Posterior vena cava (tissue), 2 donors: ENCODE results near the gene WWOX. TPM values are rescaled to one million over a fixed set of nuclear protein-coding genes. Genes with fewer than 3 reads are reported as not detected.

Source experiments
- DNase-seq: peaks from one replicate; pipeline ENCODE4 v3.0.0-alpha.2; 2020; ENCODE audit warnings: low spot score
- intact Hi-C, 2 donors: fragments of 100-400 bp; cut with DNase I; formaldehyde crosslinking; loops; one replicate each; pipeline versions ENCODE4 v1.14.1 to v1.14.2; 2022 to 2023
- total RNA-seq, 2 donors: library from RNA; stranded (reverse); fragmentation: NEBNext Ultra II Directional; extraction: Animal tissue kit (Norgen Biotek cat#: 25700); gene quantifications; one replicate each; pipeline ENCODE4 v1.2.1, GENCODE V29; 2021
- donor health status: DM: yes; HTN: yes; CAD: no.
- donor health status: DM: yes; HTN: yes; CAD: no.

Gene WWOX
- total RNA-seq, 2 donors from 2014 or later, result 12.5 to 16.9 TPM

GRCh38 chr16:79092846-79093245, 993.4 kb downstream of the WWOX start:
- intact Hi-C loops, result no loop called here
- DNase-seq, result no peak

GRCh38 chr16:79093554-79093967, 994.1 kb downstream of the WWOX start:
- no peak for DNase-seq
- intact Hi-C loops, result no loop called here

- DNase-seq, result no peak
- intact Hi-C loops, result no loop called here
Observed at GRCh38 chr16:79096246-79096645, 996.8 kb downstream of the WWOX start.

GRCh38 chr16:79097166-79097565, 997.7 kb downstream of the WWOX start:
- DNase-seq, result no peak
- intact Hi-C loops, result no loop called here

GRCh38 chr16:79097771-79098170, 998.3 kb downstream of the WWOX start:
- DNase-seq, result no peak
- intact Hi-C loops, result no loop called here

- DNase-seq, result no peak
- intact Hi-C loops, result no loop called here
Observed at GRCh38 chr16:79098907-79099306, 999.5 kb downstream of the WWOX start.

GRCh38 chr16:79099716-79100115, 1000.3 kb downstream of the WWOX start:
- DNase-seq, result no peak
- intact Hi-C loops, result no loop called here

GRCh38 chr16:79100447-79100846, 1001.0 kb downstream of the WWOX start:
- intact Hi-C loops, result no loop called here

GRCh38 chr16:79101491-79101890, 1002.0 kb downstream of the WWOX start:
- intact Hi-C loops, result no loop called here
- DNase-seq, result no peak

More at GRCh38 chr16:79100447-79100846, 1001.0 kb downstream of the WWOX start:
- DNase-seq, result no peak

GRCh38 chr16:79104567-79104966, 1005.1 kb downstream of the WWOX start:
- intact Hi-C loops, result no loop called here
- no peak for DNase-seq

- intact Hi-C loops, result no loop called here
- no peak for DNase-seq
Observed at GRCh38 chr16:79107301-79107700, 1007.8 kb downstream of the WWOX start.

GRCh38 chr16:79109771-79110170, 1010.3 kb downstream of the WWOX start:
- intact Hi-C loops, result no loop called here
- DNase-seq, result no peak

- DNase-seq, result no peak
- intact Hi-C loops, result no loop called here
Observed at GRCh38 chr16:79110242-79110641, 1010.8 kb downstream of the WWOX start.

GRCh38 chr16:79110953-79111352, 1011.5 kb downstream of the WWOX start:
- no peak for DNase-seq
- intact Hi-C loops, result no loop called here

- DNase-seq, result no peak
- intact Hi-C loops, result no loop called here
Observed at GRCh38 chr16:79112462-79112861, 1013.0 kb downstream of the WWOX start.

- DNase-seq, result no peak
- intact Hi-C loops, result no loop called here
Observed at GRCh38 chr16:79113826-79114225, 1014.4 kb downstream of the WWOX start.

- DNase-seq, result no peak
- intact Hi-C loops, result no loop called here
Observed at GRCh38 chr16:79114759-79115158, 1015.3 kb downstream of the WWOX start.

GRCh38 chr16:79121906-79122305, 1022.5 kb downstream of the WWOX start:
- DNase-seq, result no peak
- intact Hi-C loops, result no loop called here

GRCh38 chr16:79122343-79122742, 1022.9 kb downstream of the WWOX start:
- intact Hi-C loops, result no loop called here
- no peak for DNase-seq

GRCh38 chr16:79124016-79124756, 1024.7 kb downstream of the WWOX start:
- intact Hi-C loops, result no loop called here
- no peak for DNase-seq

GRCh38 chr16:79127766-79128165, 1028.3 kb downstream of the WWOX start:
- intact Hi-C loops, result no loop called here
- no peak for DNase-seq

- intact Hi-C loops, result no loop called here
- no peak for DNase-seq
Observed at GRCh38 chr16:79128706-79129105, 1029.3 kb downstream of the WWOX start.
